ENCODE measurements around the gene LMF1.

LMF1 gene

GRCh38 chr16:898216-898615 lies 72.6 kb downstream of the LMF1 start:
- H3K4me3 Mint-ChIP-seq = no peak overlapping the region
- H3K9me3 Mint-ChIP-seq = no peaks in the 10 kb centered on the region
- peaks cover 9% of the 10 kb centered on the region for H3K4me1 Mint-ChIP-seq
- TF ChIP-seq CTCF (IDR thresholded peaks at IDR 0.05; ENCODE audit: unreplicated experiment in 3 of 3) = no peak
- H3K36me3 Mint-ChIP-seq (ENCODE audit: low read depth) = peaks cover 3% of the 10 kb centered on the region
- H3K27me3 Mint-ChIP-seq (ENCODE audit: low read depth) = peaks cover 9% of the 10 kb centered on the region
- no peak overlapping the region for H3K27ac Mint-ChIP-seq

- Mint-ChIP-seq H3K27ac (no peak overlapping the region), H3K4me3 (no peak overlapping the region), H3K36me3 (ENCODE audit: low read depth) (peaks cover 3% of the 10 kb centered on the region), H3K4me1 (peaks cover 9% of the 10 kb centered on the region), H3K27me3 (ENCODE audit: low read depth) (peaks cover 9% of the 10 kb centered on the region), H3K9me3 (no peaks in the 10 kb centered on the region)
- no peak for TF ChIP-seq CTCF (IDR thresholded peaks at IDR 0.05; ENCODE audit: unreplicated experiment in 3 of 3)
Observed at GRCh38 chr16:897701-898100, 73.1 kb downstream of the LMF1 start.

GRCh38 chr16:897200-897543 lies 73.6 kb downstream of the LMF1 start:
- H3K4me1 Mint-ChIP-seq = peaks cover 9% of the 10 kb centered on the region
- peaks cover 3% of the 10 kb centered on the region for H3K36me3 Mint-ChIP-seq (ENCODE audit: low read depth)
- peaks cover 9% of the 10 kb centered on the region for H3K27me3 Mint-ChIP-seq (ENCODE audit: low read depth)
- TF ChIP-seq CTCF (IDR thresholded peaks at IDR 0.05; ENCODE audit: unreplicated experiment in 3 of 3) = no peak
- no peak overlapping the region for H3K27ac Mint-ChIP-seq
- H3K4me3 Mint-ChIP-seq = no peak overlapping the region
- no peaks in the 10 kb centered on the region for H3K9me3 Mint-ChIP-seq

- Mint-ChIP-seq H3K4me1 (peaks cover 9% of the 10 kb centered on the region), H3K36me3 (ENCODE audit: low read depth) (peaks cover 3% of the 10 kb centered on the region), H3K27ac (no peak overlapping the region), H3K27me3 (ENCODE audit: low read depth) (peaks cover 9% of the 10 kb centered on the region), H3K4me3 (no peak overlapping the region), H3K9me3 (no peaks in the 10 kb centered on the region)
- no peak for TF ChIP-seq CTCF (IDR thresholded peaks at IDR 0.05; ENCODE audit: unreplicated experiment in 3 of 3)
Observed at GRCh38 chr16:896261-897199, 74.3 kb downstream of the LMF1 start.

- H3K27me3 Mint-ChIP-seq (ENCODE audit: low read depth) = peaks cover 9% of the 10 kb centered on the region
- H3K9me3 Mint-ChIP-seq = no peaks in the 10 kb centered on the region
- H3K27ac Mint-ChIP-seq = no peak overlapping the region
- peaks cover 3% of the 10 kb centered on the region for H3K36me3 Mint-ChIP-seq (ENCODE audit: low read depth)
- peaks cover 9% of the 10 kb centered on the region for H3K4me1 Mint-ChIP-seq
- H3K4me3 Mint-ChIP-seq = no peak overlapping the region
- no peak for TF ChIP-seq CTCF (IDR thresholded peaks at IDR 0.05; ENCODE audit: unreplicated experiment in 3 of 3)
Observed at GRCh38 chr16:895371-895770, 75.4 kb downstream of the LMF1 start.

GRCh38 chr16:894841-895240 lies 75.9 kb downstream of the LMF1 start:
- no peak for TF ChIP-seq CTCF (IDR thresholded peaks at IDR 0.05; ENCODE audit: unreplicated experiment in 3 of 3)
- H3K4me3 Mint-ChIP-seq = no peak overlapping the region
- no peaks in the 10 kb centered on the region for H3K9me3 Mint-ChIP-seq
- H3K36me3 Mint-ChIP-seq (ENCODE audit: low read depth) = peaks cover under 1% of the 10 kb centered on the region
- no peak overlapping the region for H3K27ac Mint-ChIP-seq
- H3K27me3 Mint-ChIP-seq (ENCODE audit: low read depth) = peaks cover 9% of the 10 kb centered on the region
- peaks cover 9% of the 10 kb centered on the region for H3K4me1 Mint-ChIP-seq
